GM12878 (cell line): ENCODE results near the gene TOM1L2. TPM values are rescaled to one million over a fixed set of nuclear protein-coding genes. Genes with fewer than 3 reads are reported as not detected.

ENCODE experiments used
- BCL3 ChIP-seq: IDR thresholded peaks from 2 replicates; pipeline ENCODE4 v1.6.1; 2011; ENCODE audit warnings: borderline replicate concordance, low read depth, mild to moderate bottlenecking, moderate library complexity, low read length; ENCODE audit not compliant: insufficient read depth, poor library complexity, severe bottlenecking
- BMI1 ChIP-seq: fragments of 450-650 bp; IDR thresholded peaks from 2 replicates; pipeline ENCODE4 v1.6.1; 2016; ENCODE audit warnings: mild to moderate bottlenecking, moderate library complexity, borderline replicate concordance
- CBX5 ChIP-seq: sonication (generic); IDR thresholded peaks from 2 replicates; pipeline ENCODE4 v1.6.1; 2016; ENCODE audit warnings: low read depth, moderate library complexity, mild to moderate bottlenecking, inconsistent platforms
- CEBPZ ChIP-seq: fragments of 150-350 bp; IDR thresholded peaks from 2 replicates; pipeline ENCODE4 v1.6.1; 2016; ENCODE audit warnings: low read depth, low read length
- DPF2 ChIP-seq: fragments of 450-650 bp; IDR thresholded peaks from 2 replicates; pipeline ENCODE4 v1.6.1; 2017; ENCODE audit warnings: mild to moderate bottlenecking
- FOXK2 ChIP-seq: fragments of 450-650 bp; IDR thresholded peaks from 2 replicates; pipeline ENCODE4 v1.6.1; 2017; ENCODE audit warnings: mild to moderate bottlenecking, moderate library complexity
- GATAD2B ChIP-seq: fragments of 450-650 bp; conservative IDR thresholded peaks from 2 replicates; pipeline ENCODE4 v1.6.1; 2017; ENCODE audit warnings: low read depth, mild to moderate bottlenecking, moderate library complexity
- HCFC1 ChIP-seq: fragments of 150-350 bp; IDR thresholded peaks from 2 replicates; pipeline ENCODE4 v1.6.1; 2014; ENCODE audit warnings: low read length
- IKZF2 ChIP-seq, 2 experiments: fragments of 450-650 bp; IDR thresholded peaks; 2 replicates each; pipeline ENCODE4 v1.6.1; 2017; ENCODE audit warnings: mild to moderate bottlenecking in 2 of 2, moderate library complexity in 2 of 2
- MTA3 ChIP-seq: IDR thresholded peaks from 2 replicates; pipeline ENCODE4 v1.6.1; 2012; ENCODE audit warnings: low read length, inconsistent platforms, borderline replicate concordance
- NFIC ChIP-seq: IDR thresholded peaks from 2 replicates; pipeline ENCODE4 v1.6.1; 2012; ENCODE audit warnings: low read depth, mild to moderate bottlenecking, inconsistent platforms, low read length, moderate library complexity
- PML ChIP-seq: IDR thresholded peaks from 2 replicates; pipeline ENCODE4 v1.6.1; 2012; ENCODE audit warnings: low read length, inconsistent platforms
- POLR2AphosphoS2 ChIP-seq: IDR thresholded peaks from 2 replicates; pipeline ENCODE4 v1.6.1; 2011; ENCODE audit warnings: low read depth, mild to moderate bottlenecking, low read length, improper control_type of control experiment, moderate library complexity
- POLR2AphosphoS5 ChIP-seq: IDR thresholded peaks from 2 replicates; pipeline ENCODE4 v1.6.1; 2011; ENCODE audit warnings: mild to moderate bottlenecking, low read length, inconsistent platforms
- POU2F2 ChIP-seq: IDR thresholded peaks from 3 replicates; pipeline ENCODE4 v1.6.1; 2011; ENCODE audit warnings: low read depth, mild to moderate bottlenecking, low read length, borderline replicate concordance
- RBBP5 ChIP-seq: fragments of 200-600 bp; sonication (generic); conservative IDR thresholded peaks from 2 replicates; pipeline ENCODE4 v1.6.1; 2016
- RELB ChIP-seq: fragments of 450-650 bp; IDR thresholded peaks from 2 replicates; pipeline ENCODE4 v1.6.1; 2017; ENCODE audit warnings: low read depth, mild to moderate bottlenecking, moderate library complexity
- SKIL ChIP-seq: fragments of 450-650 bp; IDR thresholded peaks from 2 replicates; pipeline ENCODE4 v1.6.1; 2017; ENCODE audit warnings: mild to moderate bottlenecking, low read depth, inconsistent platforms; ENCODE audit not compliant: poor library complexity, severe bottlenecking
- SMAD5 ChIP-seq: IDR thresholded peaks from 2 replicates; pipeline ENCODE4 v1.6.1; 2016; ENCODE audit warnings: antibody characterized with exemption, low read depth
- STAT3 ChIP-seq: IDR thresholded peaks from 2 replicates; pipeline ENCODE4 v1.6.1; 2011; ENCODE audit warnings: low read depth, low read length, improper control_type of control experiment
- TAF1 ChIP-seq: IDR thresholded peaks from 2 replicates; pipeline ENCODE4 v1.6.1; 2011; ENCODE audit warnings: mild to moderate bottlenecking, low read depth, low read length, borderline replicate concordance
- TCF7 ChIP-seq: IDR thresholded peaks from 2 replicates; pipeline ENCODE4 v1.6.1; 2014; ENCODE audit warnings: antibody characterized with exemption, borderline replicate concordance
- YBX1 ChIP-seq: fragments of 450-650 bp; IDR thresholded peaks from 2 replicates; pipeline ENCODE4 v1.6.1; 2016; ENCODE audit warnings: antibody characterized with exemption
- polyA plus RNA-seq, 11 experiments: library from polyadenylated mRNA; depleted of rRNA in 4 of 11; unstranded in 6 of 11; stranded (reverse) in 5 of 11; fragments of >200 nt; fragmentation: Nextera tagmentation in 4 of 11; fragmentation: Illumina TruSeq in 1 of 11; extraction: Ambion mirVana in 4 of 11; extraction: Trizol in 1 of 11; gene quantifications; 1 replicate in 1 of 11; 2 replicates in 10 of 11; pipeline versions ENCODE4 v1.2.1 to v1.2.3, GENCODE V29; 2011 to 2016; ENCODE audit warnings: inconsistent platforms in 2 of 11, missing spikeins in 2 of 11, low read depth in 1 of 11
- total RNA-seq, 4 experiments: library from RNA; depleted of rRNA in 3 of 4; stranded (reverse); fragments of >200 nt in 3 of 4; fragmentation: Illumina TruSeq in 1 of 4; extraction: Trizol in 1 of 4; gene quantifications; 2 replicates each; pipeline versions ENCODE4 v1.2.1 to v1.2.3, GENCODE V29; 2013 to 2021

TOM1L2 gene
- total and polyA plus RNA-seq, 10 of the 15 experiments (the other 5 are each of a cell fraction or from before 2014, with no cell fraction given) = 0.19 to 19.2 (median 8.1) TPM

GRCh38 chr17:17966399-17966798 lies 5.8 kb downstream of the TOM1L2 start (continued):
- peak; percentile 33 for TF ChIP-seq SKIL
- TF ChIP-seq GATAD2B = no peak
- TF ChIP-seq STAT3 = no peak
- TF ChIP-seq CEBPZ = no peak
- no peak for TF ChIP-seq NFIC
- TF ChIP-seq HCFC1 = no peak
- TF ChIP-seq IKZF2 (IDR thresholded peaks at IDR 0.05) = peak; percentile 35 to 69; a peak in 1 of 4 replicates
- TF ChIP-seq POU2F2 = no peak
- 0 out of 2 replicates have a peak, but pooled peaks have one; percentile 54 for TF ChIP-seq DPF2
- peak; percentile 23; the same call in 1 of the 2 replicates for TF ChIP-seq TCF7
- no peak for TF ChIP-seq BCL3
- TF ChIP-seq RBBP5 = no peak
- no peak for TF ChIP-seq TAF1
- TF ChIP-seq MTA3 = no peak
- TF ChIP-seq YBX1 = no peak
- TF ChIP-seq BMI1 = no peak
- no peak for TF ChIP-seq CBX5
- TF ChIP-seq POLR2AphosphoS2 = no peak
- no peak for TF ChIP-seq SMAD5
- TF ChIP-seq PML = no peak
- no peak for TF ChIP-seq POLR2AphosphoS5
- TF ChIP-seq FOXK2 = no peak
- TF ChIP-seq RELB = peak; percentile 66
